HG03135 (cell line): Measurements from ENCODE around the gene PLPPR1.

Experiments
- ATAC-seq: cut with Tn5 transposase; IDR thresholded peaks from one replicate; pipeline ENCODE4 v1.9.1; 2021; ENCODE audit warnings: mild to moderate bottlenecking, moderate library complexity; ENCODE audit not compliant: unreplicated experiment

The PLPPR1 gene

DNA sequence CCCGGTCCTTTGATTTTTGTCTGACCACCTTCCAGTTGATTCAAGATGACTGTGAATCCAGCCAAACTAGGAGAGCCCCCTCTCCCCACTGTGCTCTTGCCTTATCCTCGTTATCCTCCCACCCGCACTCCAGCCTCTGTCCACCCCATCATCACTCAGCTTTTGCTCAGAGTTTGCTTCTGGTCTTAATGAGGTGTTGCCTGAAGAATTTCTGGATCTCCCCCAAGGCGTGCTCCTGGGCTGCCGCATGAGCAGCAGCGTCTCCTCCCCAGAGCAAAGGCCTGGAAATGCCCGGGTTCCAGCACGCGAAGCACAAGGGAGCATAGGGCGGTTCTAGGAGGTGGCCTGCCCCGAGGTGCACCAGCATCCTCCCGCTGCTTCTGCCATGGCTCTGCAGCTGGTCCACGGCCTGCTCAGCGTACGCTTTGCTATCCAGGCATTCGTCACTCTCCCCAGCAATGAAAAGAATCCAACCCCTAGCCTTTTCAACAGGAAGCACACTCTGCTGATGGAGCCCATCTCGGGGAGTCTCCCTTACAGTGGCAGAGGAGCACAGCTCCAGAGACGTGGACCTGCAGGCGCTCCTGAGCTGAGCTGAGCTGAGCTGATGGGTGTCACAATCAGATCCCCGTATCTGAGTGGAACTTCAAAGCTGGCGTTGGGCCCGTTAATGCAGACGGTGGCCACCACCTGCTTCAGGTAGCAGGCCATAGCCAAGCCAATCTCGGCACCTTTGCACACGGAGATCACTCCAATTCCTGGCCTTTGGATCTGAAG, 305.6 kb downstream of the PLPPR1 start:
- no peak for ATAC-seq

GRCh38 chr9:101336091-101336490, 307.6 kb downstream of the PLPPR1 start:
- ATAC-seq = no peak

DNA sequence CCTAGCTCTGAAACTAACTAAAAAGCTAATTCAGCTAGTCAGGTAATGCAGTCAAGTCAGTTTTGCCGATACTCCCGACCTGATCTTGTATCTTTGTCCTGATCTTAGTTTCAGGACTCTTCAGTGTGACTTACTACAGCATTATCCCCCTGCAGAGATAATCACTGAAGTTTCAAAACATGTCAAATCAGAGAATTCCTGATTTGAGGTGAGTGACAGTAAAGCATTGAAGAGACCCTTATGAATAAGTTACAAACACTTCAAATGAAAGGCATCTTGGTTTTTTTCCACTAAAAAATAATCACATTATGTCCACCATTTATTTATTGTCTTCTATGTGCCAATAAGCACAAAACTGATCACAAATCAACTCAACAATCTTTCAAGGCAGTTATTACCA, 308.7 kb downstream of the PLPPR1 start:
- no peak for ATAC-seq

DNA sequence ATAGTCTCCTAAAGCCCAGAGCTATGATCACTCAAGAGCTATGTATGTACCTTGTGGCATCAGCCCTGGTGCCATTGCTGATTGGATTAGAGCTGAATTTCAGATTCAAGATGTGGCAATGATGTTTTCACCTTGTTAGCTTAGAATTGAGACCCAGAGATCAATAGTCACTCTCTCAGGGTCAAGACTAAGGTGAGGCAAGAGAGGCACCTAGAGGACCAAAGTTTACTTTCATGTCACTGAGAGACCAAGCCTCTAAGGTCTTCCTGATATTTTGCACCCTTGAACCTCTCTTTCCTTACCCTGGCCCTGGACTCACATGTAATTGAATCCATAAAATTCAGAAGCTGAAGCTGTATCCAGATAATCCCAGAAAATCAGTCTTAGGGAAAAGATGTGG, 313.4 kb downstream of the PLPPR1 start:
- no peak for ATAC-seq

DNA sequence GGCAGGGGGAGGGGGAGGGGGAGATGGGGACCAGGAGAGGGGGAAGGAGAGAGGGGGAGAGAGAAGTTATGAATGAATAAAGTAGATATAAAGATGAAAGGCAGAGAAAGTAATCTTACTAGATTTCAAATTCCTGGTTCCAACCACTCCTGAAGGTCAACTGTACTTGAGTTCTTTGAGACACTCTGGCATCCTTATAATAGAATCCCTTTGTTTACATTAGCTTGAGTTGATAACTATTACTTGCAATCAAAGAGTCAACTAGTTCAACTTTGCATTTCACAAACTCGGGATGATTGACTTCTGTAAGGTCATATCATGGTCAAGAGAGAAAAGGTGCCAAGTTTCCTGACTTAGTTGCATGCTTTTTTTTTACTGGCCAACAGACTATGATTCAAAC, 314.1 kb downstream of the PLPPR1 start:
- no peak for ATAC-seq

- no peak for ATAC-seq
Measured at GRCh38 chr9:101350285-101350684, 321.8 kb downstream of the PLPPR1 start.

DNA sequence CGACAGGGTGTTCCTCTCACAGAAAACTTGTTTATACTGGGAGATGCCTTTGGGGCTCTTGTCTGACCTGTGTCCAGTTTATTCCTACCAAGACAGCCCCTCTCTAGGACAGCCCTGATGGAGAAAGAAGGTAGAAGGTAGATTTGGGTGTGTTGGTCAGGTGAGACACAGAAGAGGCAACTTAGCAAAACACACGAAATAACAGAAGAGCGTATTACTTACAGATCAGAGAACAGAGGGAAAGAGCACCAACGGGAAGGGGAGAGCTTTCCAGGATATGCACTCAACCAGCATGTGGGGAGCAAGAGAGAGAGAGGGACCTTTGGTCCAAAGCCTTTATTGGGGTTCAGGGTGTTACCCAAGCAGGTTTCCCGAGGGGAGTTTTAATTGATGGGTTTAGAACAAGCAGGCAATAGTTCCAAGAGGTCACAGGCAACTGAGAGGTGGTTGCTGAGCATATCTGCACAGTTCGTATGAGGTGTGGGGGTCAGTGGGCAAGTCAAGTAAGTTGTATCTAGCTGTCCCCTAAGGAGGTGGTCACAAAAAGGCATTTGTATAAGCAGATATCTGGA, 324.5 kb downstream of the PLPPR1 start:
- no peak for ATAC-seq

- ATAC-seq = no peak
Measured at GRCh38 chr9:101353683-101354082, 325.2 kb downstream of the PLPPR1 start.

GRCh38 chr9:101354143-101354764, 325.7 kb downstream of the PLPPR1 start:
- ATAC-seq = no peak

GRCh38 chr9:101354765-101355708, 326.5 kb downstream of the PLPPR1 start:
- no peak for ATAC-seq

GRCh38 chr9:101356619-101357018, 328.1 kb downstream of the PLPPR1 start:
- ATAC-seq = no peak

- ATAC-seq = no peak
Measured at GRCh38 chr9:101359679-101360078, 331.2 kb downstream of the PLPPR1 start.

GRCh38 chr9:101360647-101361046, 332.1 kb downstream of the PLPPR1 start:
- ATAC-seq = no peak

GRCh38 chr9:101362450-101362849, 333.9 kb downstream of the PLPPR1 start:
- ATAC-seq = no peak

DNA sequence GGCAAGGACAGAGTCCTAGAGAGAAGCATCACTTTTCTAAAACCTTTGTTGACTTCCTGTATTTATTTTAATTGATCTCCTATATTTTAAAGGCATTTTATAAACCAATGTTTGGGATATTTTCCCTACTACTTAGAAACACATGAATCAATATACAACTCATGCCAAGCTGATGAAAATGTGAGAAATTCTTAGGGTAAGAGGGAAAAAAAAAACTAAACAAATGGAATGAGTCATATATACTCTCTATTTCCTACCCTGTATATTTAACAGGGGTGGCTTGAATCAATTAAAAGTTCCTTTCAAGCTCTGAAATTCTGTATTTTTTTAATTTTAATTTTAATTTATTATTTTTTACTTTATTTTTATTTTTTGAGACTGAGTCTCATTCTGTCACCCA, 336.7 kb downstream of the PLPPR1 start:
- ATAC-seq = no peak

DNA sequence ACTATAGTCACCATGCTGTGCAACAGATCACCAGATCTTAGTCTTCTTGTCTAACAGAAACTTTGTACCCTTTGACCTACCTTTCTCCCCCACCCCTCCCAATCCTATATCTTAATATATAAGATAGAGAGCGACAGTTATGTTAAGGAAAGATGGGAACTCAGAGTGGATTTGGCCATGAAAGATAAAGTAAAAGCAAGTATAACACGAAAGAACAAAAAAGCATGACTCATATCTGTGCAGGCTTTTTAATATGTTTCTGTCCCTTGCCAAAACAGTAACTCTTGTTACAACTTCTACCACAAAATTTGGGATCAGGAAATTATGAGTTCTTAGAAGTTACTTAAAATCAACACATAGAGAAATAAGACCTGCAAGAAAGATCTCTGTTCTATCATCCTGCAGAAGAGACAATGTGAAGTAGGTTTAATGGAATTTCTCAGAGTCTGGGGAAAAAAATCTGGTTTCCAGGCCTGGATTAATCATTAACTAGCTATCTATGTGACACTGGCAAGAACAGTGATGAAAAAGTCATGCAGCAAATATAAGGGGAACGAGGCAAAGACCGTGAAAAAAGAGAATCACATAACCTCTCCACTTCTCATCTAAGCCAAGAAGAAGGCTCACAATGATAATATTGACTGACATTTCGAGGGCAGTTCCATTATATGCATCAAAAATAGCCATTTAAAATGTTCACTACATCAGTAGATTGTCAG, 337.7 kb downstream of the PLPPR1 start:
- ATAC-seq = no peak

DNA sequence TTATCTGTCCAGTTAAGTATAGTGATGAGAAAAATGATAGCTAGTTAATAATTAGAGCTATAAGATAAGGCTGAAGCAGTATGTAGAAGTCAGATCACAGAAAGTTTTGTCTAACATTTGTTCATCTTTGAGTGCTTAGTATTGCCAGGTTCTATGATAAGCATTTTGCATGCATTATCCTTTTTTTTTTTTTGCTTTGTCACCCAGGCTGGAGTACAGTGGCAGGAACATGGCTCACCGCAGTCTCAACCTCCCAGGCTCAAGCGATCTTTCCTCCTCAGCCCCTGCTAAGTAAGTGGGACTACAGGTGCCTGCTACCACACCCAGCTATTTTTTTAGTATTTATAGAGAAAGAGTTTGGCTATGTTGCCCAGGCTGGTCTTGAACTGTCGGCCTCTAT, 338.8 kb downstream of the PLPPR1 start:
- no peak for ATAC-seq

GRCh38 chr9:101369286-101369685, 340.8 kb downstream of the PLPPR1 start:
- no peak for ATAC-seq

GRCh38 chr9:101369884-101370531, 341.5 kb downstream of the PLPPR1 start:
- ATAC-seq = no peak

DNA sequence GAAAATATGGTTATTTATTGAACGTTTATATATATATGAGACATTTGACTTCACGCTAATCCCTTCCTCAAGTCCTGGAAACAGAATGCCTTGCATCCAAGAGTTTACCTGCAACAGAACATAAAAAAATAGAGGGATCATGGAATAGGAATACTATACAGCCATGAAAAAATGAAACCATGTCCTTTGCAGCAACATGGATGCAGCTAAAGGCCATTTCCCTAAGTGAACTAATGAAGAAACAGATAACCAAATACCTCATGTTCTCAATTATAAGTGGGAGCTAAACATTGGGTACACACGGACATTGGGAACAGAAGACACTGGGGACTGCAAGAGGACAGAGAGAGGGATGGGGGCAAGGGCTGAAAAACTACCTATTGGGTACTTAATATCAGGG, 343.3 kb downstream of the PLPPR1 start:
- no peak for ATAC-seq
